ENCODE data around the gene ALOX5. TPM values are rescaled to one million over a fixed set of nuclear protein-coding genes. Genes with fewer than 3 reads are reported as not detected.
"Not testable (repeated sequence)": the region's sequence is repeated elsewhere in the genome, so short reads cannot be mapped to it uniquely, and the experiment has no call there.

ALOX5 gene
- 222 TPM for total RNA-seq
- long read RNA-seq, transcript ALOX5-206 (2 exons, 604 nt) = minor isoform, 8 of 529 reads
- long read RNA-seq, transcript ALOX5-207 (13 exons, 2,390 nt) = minor isoform, 22 of 529 reads
- long read RNA-seq, transcript ALOX5-201 (14 exons, 2,506 nt) = major isoform, 302 of 529 reads
- long read RNA-seq, partial matches to known transcripts = 90 of 529 reads
- long read RNA-seq, other reads (novel, unspliced or antisense) = 107 of 529 reads

- no peak for TF ChIP-seq CTCF (IDR thresholded peaks at IDR 0.05)
- Histone ChIP-seq H3K27ac (peak within 1 kb of the TSS; percentile 84), H3K4me1 (peaks cover 31% of the 10 kb centered on the region), H3K9me3 (no peaks in the 10 kb centered on the region), H3K36me3 (no peaks in the 10 kb centered on the region), H3K4me3 (peak within 1 kb of the TSS; percentile 63), H3K27me3 (ENCODE audit: low read depth) (peaks cover 42% of the 10 kb centered on the region)
- DNase-seq (peak; percentile 91), ATAC-seq (peak; percentile 92 to 94)
- intact Hi-C loops (cut with DNase I) = no loop called here
Measured at GRCh38 chr10:45373576-45374349, at the start of gene ALOX5. Gene ALOX5, plus strand, starts transcription at chr10:45374216. Its CDS starts 64 bp downstream, at chr10:45374280.

DNA sequence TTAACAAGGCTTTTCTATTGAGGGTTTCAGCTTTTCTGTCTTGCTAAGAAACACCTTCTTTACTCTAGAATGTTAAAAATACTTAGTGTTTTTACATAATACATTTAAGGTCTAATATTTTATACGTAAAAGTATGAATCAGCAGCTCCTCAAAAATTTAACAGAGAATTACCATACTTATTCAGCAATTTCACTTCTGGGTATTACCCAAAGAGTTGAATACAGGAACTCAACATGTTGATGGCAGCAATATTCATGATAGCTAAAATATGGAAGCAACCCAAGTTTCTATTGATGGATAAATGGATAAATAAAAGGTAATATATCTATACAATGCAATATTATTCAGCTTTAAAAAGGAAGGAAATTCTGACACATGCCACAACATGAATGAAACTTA is 48.9 kb upstream of the ALOX5 start:
- ATAC-seq (no peak), DNase-seq (no peak)
- no peak for TF ChIP-seq CTCF (IDR thresholded peaks at IDR 0.05)
- Histone ChIP-seq H3K4me1 (no peaks in the 10 kb centered on the region), H3K4me3 (no peak overlapping the region), H3K9me3 (peaks cover 6% of the 10 kb centered on the region), H3K36me3 (no peaks in the 10 kb centered on the region), H3K27me3 (ENCODE audit: low read depth) (no peaks in the 10 kb centered on the region), H3K27ac (no peak overlapping the region)
- intact Hi-C loops (cut with DNase I) = no loop called here

DNA sequence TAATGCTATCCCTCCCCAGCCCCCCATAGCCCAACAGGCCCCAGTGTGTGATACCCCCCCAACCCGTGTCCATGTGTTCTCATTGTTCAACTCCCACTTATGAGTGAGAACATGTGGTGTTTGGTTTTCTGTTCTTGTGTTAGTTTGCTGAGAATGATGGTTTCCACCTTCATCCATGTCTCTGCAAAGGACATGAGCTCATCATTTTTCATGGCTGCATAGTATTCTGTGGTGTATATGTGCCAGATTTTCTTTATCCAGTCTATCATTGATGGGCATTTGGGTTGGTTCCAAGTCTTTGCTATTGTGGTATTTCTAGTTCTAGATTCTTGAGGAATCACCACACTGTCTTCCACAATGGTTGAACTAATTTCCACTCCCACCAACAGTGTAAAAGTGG is 47.2 kb upstream of the ALOX5 start:
- DNase-seq; H3K36me3 ChIP-seq; H3K27ac ChIP-seq; ATAC-seq; H3K9me3 ChIP-seq; H3K4me1 ChIP-seq; intact Hi-C loops (cut with DNase I); H3K4me3 ChIP-seq; H3K27me3 ChIP-seq (ENCODE audit: low read depth): not testable (repeated sequence)

- H3K9me3 ChIP-seq; DNase-seq; H3K4me1 ChIP-seq; H3K4me3 ChIP-seq; H3K27me3 ChIP-seq (ENCODE audit: low read depth); H3K36me3 ChIP-seq; ATAC-seq; intact Hi-C loops (cut with DNase I); H3K27ac ChIP-seq: not testable (repeated sequence)
Measured at GRCh38 chr10:45331824-45332223, 42.2 kb upstream of the ALOX5 start.

GRCh38 chr10:45339894-45340293 is 34.1 kb upstream of the ALOX5 start:
- no peak for TF ChIP-seq CTCF (IDR thresholded peaks at IDR 0.05)
- DNase-seq (no peak), ATAC-seq (no peak)
- Histone ChIP-seq H3K4me3 (no peak overlapping the region), H3K9me3 (peaks cover 5% of the 10 kb centered on the region), H3K36me3 (no peaks in the 10 kb centered on the region), H3K4me1 (no peaks in the 10 kb centered on the region), H3K27me3 (ENCODE audit: low read depth) (no peaks in the 10 kb centered on the region), H3K27ac (no peak overlapping the region)
- intact Hi-C loops (cut with DNase I) = no loop called here

- ATAC-seq; DNase-seq; H3K27ac ChIP-seq; H3K4me3 ChIP-seq; H3K36me3 ChIP-seq; H3K9me3 ChIP-seq; H3K27me3 ChIP-seq (ENCODE audit: low read depth); intact Hi-C loops (cut with DNase I); H3K4me1 ChIP-seq: not testable (repeated sequence)
Measured at GRCh38 chr10:45340420-45340819, 33.6 kb upstream of the ALOX5 start.

DNA sequence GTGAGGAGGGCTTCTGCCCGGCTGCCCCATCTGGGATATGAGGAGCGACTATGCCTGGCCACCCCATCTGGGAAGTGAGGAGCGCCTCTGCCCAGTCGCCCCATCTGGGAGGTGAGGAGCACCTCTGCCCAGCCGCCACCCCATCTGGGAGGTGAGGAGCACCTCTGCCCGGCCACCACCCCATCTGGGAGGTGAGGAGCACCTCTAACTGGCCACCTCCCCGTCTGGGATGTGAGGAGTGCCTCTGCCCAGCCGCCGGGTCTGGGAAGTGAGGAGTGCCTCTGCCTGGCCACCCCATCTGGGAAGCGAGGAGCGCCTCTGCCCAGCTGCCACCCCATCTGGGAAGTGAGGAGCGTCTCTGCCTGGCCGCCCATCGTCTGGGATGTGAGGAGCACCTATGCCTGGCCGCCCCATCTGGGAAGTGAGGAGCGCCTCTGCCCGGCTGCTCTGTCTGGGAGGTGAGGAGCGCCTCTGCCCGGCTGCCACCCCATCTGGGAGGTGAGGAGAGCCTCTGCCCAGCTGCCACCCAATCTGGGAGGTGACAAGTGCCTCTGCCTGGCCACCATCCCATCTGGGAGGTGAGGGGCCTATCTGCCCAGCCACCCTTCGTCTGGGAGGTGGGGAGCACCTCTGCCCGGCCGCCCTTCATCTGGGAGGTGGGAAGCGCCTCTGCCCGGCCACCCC is 27.2 kb upstream of the ALOX5 start:
- DNase-seq; H3K9me3 ChIP-seq; H3K4me1 ChIP-seq; ATAC-seq; H3K27ac ChIP-seq; H3K36me3 ChIP-seq; H3K27me3 ChIP-seq (ENCODE audit: low read depth); intact Hi-C loops (cut with DNase I); H3K4me3 ChIP-seq: not testable (repeated sequence)

GRCh38 chr10:45347464-45347863 is 26.6 kb upstream of the ALOX5 start:
- H3K27ac ChIP-seq; H3K27me3 ChIP-seq (ENCODE audit: low read depth); DNase-seq; H3K36me3 ChIP-seq; H3K4me1 ChIP-seq; H3K9me3 ChIP-seq; H3K4me3 ChIP-seq; intact Hi-C loops (cut with DNase I); ATAC-seq: not testable (repeated sequence)

DNA sequence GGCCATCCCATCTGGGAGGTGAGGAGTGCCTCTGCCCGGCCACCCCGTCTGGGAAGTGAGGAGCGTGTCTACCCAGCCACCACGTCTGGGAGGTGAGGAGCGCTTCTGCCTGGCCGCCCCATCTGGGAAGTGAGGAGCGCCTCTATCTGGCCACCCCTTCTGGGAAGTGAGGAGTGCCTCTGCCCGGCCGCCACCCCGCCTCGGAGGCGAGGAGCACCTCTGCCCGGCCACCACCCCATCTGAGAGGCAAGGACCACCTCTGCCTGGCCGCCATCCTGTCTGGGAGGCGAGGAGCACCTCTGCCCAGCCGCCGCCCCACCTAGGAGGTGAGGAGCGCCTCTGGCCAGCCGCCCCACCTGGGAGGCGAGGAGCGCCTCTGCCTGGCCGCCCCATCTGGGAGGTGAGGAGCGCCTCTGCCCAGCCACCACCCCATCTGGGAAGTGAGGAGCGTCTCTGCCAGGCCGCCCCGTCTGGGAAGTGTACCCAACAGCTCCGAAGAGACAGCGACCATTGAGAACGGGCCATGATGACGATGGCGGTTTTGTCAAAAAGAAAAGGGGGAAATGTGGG is 25.7 kb upstream of the ALOX5 start:
- intact Hi-C loops (cut with DNase I); DNase-seq; H3K27me3 ChIP-seq (ENCODE audit: low read depth); H3K4me3 ChIP-seq; ATAC-seq; H3K27ac ChIP-seq; H3K9me3 ChIP-seq; H3K4me1 ChIP-seq; H3K36me3 ChIP-seq: not testable (repeated sequence)
